SW480 (cell line): ENCODE results near the gene CDK10.
A peak's percentile ranks its signal among the peaks of the same experiment; 100 is the strongest.
"Not testable (repeated sequence)": the region's sequence is repeated elsewhere in the genome, so short reads cannot be mapped to it uniquely, and the experiment has no call there.

Experiments used
- DNase-seq: peaks from one replicate; pipeline ENCODE4 v3.0.0-alpha.2; 2016; ENCODE audit warnings: low spot score

The CDK10 gene, protein sequence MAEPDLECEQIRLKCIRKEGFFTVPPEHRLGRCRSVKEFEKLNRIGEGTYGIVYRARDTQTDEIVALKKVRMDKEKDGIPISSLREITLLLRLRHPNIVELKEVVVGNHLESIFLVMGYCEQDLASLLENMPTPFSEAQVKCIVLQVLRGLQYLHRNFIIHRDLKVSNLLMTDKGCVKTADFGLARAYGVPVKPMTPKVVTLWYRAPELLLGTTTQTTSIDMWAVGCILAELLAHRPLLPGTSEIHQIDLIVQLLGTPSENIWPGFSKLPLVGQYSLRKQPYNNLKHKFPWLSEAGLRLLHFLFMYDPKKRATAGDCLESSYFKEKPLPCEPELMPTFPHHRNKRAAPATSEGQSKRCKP

GRCh38 chr16:89686520-89687091 lies at the start of gene CDK10:
Gene CDK10, plus strand, starts transcription at chr16:89686689. Its CDS starts 22 bp downstream, at chr16:89686711.
- peak; percentile 72 for DNase-seq

GRCh38 chr16:89637379-89637778 lies 49.1 kb upstream of the CDK10 start:
- no peak for DNase-seq

GRCh38 chr16:89638455-89638854 lies 48.0 kb upstream of the CDK10 start:
- no peak for DNase-seq

DNA sequence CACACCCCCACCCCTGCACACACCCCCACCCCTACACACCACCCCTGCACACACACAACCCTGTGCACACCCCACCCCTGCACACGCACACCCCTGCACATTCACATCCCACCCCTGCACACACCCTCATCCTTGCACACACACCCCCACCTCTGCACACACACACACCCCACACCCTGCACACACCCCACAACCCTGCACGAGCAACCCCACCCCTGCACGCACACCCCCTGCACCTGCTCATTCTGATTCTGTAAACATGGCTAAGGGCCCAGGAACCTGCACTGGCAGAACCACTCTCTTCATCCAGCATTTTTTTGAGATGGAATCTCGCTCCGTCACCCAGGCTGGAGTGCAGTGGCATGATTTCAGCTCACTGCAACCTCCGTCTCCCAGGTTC lies 47.1 kb upstream of the CDK10 start:
- no peak for DNase-seq

DNA sequence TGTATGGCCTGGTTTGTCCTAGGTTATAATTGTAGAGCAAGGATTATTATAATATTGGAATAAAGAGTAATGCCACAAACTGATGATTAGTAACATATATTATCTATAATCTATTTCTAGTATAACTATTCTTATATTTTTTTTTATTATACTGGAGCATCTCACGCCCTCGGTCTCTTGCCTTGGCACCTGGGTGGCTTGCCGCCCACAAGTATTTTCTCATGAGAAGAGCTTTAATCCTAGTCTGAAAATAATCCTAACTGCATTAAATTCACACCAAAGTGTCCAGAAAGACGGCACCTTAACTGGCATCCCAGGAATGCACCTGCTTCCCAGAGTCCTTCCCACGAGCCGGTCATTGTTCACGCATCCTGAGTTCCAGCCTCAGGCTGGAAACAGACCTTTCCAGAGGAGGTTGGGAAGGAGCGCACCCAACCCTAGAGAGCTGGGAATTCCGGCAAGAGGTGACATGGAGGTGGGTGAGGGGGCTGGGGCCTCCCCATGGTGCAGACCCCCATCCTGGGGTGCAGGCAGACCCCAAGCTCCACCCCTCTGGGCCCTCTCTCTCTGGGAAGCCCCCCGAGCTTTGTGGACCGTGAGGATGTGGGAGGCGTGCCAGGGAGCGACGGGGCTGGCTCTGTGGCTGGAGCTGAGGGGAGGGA lies 44.9 kb upstream of the CDK10 start:
- DNase-seq, result no peak

DNA sequence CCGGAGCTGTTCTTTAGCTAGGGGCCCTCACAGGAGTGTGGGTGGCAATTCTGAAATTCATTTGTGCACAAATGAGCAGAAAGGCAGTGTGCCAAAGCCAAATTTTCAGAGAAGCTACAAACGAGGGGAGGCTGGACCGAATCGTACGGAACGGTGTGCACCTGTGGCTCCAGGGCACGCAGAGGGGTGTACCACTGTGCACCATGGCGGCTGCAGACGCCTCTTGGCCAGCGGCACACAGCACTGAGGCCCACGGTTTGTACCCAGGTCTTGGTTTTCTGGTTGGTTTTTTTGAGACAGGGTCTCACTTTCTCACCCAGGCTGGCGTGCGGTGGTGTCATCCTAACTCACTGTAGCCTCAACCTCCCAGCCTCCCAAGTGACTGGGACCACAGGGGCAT lies 43.9 kb upstream of the CDK10 start:
- no peak for DNase-seq

DNA sequence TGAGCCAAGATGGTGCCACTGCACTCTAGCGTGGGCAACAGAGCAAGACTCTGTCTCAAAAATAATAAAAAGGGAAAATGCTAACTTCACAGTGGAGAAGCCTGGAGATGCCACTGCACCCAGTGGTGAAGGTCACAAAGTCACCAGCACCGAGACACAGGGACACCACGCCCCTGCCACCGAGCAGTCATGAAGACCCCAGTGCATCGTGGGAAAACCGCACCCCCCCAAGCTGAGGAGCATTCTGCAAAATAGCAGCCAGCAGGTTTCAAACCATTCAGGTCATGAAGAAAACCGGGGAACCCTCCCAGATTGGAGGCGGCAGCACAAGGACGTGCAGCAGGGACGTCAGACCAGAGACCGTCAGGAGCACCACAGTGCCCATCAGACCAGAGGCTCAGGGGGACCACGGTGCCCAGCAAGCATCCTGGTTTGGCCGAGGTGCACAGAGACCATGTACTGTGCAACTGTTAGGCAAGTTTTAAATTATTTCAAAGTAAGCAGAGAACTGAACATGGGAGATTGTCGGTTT lies 42.7 kb upstream of the CDK10 start:
- DNase-seq, result no peak

DNA sequence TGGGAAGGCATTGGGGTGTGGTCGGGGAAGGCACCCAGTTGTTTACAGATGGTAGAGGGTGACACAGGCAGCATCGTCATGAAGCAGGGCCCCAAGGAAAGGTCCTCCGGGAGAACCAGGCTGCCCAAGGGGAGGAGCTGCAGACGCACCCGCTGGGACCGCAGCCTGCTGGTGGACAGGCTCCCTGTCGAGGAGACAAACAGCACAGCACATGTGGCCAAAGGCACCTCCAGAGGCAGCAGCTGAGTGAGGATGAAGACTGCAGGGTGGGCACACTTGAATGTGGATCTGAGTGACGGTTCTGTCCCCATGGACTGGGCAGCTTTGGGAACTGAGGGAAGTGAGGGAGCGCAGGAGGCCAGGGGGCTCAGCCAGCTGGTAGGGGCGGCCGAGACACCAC lies 41.4 kb upstream of the CDK10 start:
- DNase-seq, result no peak

DNA sequence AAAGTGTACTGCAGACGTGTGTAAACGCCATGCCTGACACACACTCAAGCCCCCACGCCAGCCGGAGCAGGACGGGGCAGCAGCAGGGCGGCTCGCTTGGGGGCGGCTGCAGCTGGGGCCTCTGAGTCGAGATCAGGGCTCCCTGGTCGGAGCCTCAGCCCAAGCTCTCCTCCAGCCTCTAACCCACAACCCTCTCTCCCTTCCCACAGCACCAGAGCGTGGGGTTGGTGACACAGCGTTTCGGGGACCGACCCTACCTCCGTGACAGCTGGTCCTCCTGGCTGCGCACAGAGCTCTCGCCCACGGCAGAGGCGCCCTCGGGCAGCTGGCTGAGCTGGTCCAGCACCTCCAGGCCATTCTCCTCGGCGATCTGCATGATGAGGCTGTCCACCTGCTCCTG lies 40.2 kb upstream of the CDK10 start:
- DNase-seq, result no peak

- DNase-seq, result no peak
Measured at GRCh38 chr16:89646906-89647305, 39.6 kb upstream of the CDK10 start.

DNA sequence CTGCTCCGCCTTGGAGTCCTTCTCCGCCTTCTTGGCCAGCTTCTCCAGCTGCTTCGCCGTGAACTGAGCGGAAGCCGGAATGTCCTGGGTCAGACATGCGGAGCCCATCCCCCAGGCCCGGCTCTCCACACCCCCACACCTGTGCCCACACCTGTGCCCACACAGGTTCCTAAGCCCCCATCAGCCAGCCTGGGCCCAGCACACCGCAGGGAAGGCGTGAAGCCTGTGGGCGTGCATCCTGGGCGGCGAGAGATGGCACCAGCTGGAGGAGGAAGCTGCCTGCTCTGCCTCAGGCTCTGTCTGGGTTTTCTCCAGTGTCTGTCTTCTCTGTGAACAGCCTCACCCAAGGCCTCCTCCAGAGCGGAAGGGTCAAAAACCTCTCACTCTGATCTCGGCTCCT lies 34.9 kb upstream of the CDK10 start:
- no peak for DNase-seq

DNA sequence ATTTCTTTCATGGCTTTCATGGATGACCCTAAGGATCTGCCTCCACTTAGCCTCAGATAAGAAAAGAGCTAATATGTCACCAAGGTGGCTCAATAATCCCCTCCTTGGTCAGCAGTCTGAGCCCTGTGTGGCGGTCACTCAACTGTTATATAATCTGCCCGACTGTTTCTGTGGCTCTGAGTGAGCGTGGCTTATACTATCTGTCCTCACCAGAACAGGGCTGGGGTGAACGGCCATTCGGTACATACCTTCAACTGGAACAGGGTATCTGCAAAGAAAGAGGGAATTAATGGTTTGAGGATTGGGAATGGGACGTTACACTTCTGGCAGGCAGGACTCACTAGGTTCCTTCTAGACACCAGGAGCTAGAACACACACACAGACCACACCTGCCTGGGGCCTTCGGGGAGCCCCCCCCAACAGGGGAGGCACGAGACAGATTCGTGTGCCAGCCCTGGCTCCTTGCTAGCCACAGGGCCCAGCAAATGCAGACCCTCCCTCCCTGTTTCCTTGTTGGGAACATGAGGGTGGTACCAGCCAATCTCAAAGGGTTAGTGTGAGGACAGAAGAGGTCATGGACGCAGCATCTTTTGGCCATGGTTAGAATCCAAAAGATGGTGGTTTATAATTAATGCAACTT lies 32.7 kb upstream of the CDK10 start:
- DNase-seq, result no peak

DNA sequence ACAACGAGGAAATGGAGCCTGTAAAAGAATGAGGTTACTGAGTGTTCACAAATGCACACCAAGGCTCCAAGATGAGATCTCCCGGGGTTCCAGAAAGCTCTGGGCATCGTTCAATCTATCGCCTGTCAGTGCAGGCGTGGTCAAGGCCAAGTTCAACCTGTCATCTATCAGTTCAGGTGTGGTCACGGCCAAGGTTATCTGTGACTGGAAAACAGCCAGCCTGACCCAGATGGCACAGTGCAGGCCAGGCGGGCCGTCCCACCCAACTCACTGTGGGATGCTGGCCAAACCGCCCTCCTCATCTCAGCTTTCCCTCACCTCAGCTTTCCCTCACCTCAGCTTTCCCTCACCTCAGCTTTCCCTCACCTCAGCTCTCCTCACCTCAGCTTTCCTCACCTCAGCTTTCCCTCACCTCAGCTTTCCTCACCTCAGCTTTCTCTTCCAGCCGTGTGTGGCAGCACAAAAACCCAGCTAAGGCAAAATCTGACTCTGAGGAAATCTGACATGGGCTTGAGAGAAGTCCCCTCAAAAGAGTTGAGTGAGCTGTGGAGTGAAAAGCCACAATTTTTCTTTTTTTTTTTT lies 31.3 kb upstream of the CDK10 start:
- no peak for DNase-seq

DNA sequence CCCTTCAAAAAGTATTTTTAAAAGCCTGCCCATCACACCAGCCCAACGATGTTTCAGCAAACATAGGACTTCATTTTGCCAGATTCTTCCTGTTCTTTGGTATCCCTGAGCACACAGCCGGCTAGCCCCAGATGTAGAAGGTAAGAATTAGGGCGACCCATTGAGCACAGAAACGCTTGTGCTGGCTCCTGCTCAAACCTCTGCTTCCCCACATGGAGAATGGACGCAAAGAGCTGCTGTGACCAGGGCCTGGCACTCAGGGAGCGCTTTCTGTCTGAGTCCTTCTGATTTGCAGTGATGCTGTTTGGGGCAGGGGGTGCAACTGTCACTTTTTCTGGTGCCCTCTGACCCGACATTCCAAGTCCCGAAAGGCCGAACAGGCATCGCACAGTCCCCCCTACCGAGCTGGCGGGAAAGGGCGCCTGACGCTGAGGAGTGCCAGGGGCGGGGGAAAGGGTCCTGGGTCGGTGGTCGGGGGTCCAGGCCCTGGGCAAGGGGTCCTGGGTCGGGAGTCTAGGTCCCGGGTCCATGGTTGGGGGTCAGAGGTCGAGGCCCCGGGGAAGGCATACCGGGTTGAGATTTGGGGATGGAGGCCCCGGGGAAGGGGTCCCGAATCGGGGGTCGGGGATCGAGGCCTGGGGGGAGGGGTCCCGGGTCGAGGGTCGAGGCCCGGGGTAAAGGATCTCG lies 29.9 kb upstream of the CDK10 start:
- no peak for DNase-seq

DNA sequence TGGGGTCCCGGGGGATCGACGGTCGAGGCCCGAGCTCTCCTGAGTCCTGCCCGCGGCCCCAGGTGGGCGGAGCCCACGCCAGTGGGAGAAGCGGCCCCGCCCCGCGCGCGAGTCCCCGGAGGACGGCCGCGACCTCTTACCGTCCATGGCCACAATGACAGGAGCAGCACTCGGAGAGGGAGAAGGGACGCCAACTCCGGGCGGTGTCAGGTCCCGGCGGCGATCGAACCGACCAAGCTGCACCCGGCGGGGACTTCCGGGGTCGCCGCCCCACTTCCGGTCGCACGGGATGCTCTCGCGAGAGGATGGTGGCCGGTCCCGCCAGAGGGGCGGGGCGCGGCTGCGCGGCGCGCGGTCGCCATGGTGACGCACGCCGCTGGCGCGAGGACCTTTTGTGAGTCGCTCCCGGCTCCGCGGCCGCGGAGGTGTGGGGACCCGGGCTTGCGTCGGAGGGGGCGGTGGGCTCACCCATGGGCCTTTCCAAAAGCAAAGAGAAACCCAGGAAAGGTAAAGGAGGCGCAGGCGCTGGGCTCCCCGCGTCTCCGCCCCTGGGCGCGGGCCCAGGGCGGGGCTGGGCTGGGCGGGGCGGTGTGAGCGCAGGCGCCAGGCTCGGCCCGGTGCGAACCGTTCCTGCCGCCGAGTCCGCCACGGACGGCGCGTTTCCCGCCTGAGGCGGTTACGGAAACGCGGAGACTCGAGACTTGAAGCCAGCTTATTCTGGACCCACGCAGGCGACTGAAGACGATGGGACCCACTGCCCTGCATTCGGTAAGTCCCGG lies 28.9 kb upstream of the CDK10 start, which contains the start of the genes CHMP1A and SPATA33:
Gene CHMP1A (minus strand): TSS at position 267 of the 779 bp plus-strand sequence. CDS start 120 bp downstream, at position 147.
Gene SPATA33 (plus strand): TSS at position 395 of the 779 bp plus-strand sequence. CDS start 76 bp downstream, at position 471.
- peak; percentile 77 for DNase-seq

- DNase-seq, result peak; percentile 37
Measured at GRCh38 chr16:89658221-89658879, 28.1 kb upstream of the CDK10 start.

DNA sequence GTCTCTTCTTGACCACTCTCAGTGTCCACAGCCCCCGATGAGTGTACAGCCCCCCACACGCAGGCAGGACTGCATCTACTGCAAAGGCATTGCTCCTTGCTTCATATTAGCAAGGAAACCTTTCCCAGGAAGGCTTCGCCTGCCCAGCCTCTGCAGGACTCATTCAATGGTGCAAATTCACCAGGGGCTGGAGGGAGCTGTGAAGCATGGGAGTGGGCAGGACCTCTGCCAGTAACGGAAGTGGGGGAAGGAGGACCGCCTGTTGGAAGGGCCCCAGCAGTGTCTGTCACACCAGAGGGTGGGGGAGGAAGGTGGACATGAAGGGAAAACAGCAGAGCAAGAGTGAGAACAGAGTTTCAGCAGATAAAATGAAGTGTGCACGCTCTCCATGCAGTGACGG lies 26.3 kb upstream of the CDK10 start:
- no peak for DNase-seq

GRCh38 chr16:89661215-89661614 lies 25.3 kb upstream of the CDK10 start:
- DNase-seq, result no peak

DNA sequence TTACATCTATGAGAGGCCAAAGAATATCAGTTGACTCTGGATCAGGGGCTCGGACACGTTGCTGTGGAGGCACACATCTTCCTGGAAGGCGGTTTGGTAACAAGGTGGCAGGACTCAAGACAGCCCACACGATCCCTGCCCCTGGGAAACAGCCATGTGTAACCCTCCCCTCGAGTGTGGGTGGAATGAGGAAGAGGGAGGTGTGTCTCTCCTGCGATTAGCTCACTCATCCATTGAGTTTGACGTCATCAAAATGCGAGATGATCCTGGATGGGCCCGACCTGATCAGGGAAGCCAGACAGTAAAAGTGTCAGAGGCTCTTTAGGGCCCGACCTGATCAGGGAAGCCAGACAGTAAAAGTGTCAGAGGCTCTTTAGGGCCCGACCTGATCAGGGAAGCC lies 22.3 kb upstream of the CDK10 start:
- DNase-seq, result not testable (repeated sequence)

GRCh38 chr16:89667000-89667399 lies 19.5 kb upstream of the CDK10 start:
- DNase-seq, result not testable (repeated sequence)
